ENCODE results near the gene RPL36A.

DNA sequence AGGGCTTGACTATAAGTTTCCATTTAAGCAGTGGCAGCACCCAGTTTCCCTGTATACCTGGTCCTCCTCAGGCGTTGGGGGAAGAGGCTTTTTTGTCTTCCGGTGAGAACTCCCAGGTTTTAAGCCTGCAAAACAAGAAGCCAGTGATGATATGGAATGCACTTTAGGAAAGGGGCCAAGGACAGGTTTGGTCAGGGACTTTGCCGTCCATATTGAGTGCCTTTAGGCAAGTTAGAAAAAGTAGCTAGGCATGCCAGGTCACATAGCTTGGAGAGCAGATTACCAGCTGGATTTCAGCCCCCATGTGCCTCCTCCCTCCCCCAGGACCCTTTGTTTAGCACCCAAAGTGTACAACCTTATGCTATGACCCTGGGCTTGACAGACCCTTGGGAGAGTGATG is 28.7 kb upstream of the RPL36A start:
- TF ChIP-seq POLR2A (IDR thresholded peaks at IDR 0.05) = no peak
- TF ChIP-seq, protein P1, sequence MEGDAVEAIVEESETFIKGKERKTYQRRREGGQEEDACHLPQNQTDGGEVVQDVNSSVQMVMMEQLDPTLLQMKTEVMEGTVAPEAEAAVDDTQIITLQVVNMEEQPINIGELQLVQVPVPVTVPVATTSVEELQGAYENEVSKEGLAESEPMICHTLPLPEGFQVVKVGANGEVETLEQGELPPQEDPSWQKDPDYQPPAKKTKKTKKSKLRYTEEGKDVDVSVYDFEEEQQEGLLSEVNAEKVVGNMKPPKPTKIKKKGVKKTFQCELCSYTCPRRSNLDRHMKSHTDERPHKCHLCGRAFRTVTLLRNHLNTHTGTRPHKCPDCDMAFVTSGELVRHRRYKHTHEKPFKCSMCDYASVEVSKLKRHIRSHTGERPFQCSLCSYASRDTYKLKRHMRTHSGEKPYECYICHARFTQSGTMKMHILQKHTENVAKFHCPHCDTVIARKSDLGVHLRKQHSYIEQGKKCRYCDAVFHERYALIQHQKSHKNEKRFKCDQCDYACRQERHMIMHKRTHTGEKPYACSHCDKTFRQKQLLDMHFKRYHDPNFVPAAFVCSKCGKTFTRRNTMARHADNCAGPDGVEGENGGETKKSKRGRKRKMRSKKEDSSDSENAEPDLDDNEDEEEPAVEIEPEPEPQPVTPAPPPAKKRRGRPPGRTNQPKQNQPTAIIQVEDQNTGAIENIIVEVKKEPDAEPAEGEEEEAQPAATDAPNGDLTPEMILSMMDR (IDR thresholded peaks at IDR 0.05) = no peak

Data from body of pancreas (tissue), 4 donors.